ENCODE results near the gene HSPB3.
"Not testable (repeated sequence)": the region's sequence is repeated elsewhere in the genome, so short reads cannot be mapped to it uniquely, and the experiment has no call there.

HSPB3 gene

DNA sequence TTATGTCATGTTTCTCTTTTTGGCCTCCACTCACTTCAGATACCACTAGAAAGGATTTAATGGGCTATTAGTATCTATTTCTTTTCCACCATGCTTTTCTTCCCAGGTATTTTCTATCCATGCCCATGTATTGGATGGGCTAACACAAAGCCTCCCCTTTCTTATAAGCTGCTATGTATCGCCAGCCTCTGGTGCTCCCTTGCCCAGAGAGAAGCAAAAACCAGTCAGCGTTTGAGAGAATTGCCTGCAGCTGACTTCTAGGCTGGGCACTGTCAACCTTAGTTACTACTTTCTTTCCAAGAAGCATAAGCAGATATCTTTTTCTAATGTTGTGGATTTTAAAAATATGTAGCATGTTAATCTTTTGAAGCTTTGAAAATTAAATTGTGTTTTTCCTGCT, 30.2 kb upstream of the HSPB3 start:
- H4K20me1 ChIP-seq (ENCODE audit: insufficient read depth, low read length), result no peaks in the 10 kb centered on the region
- peaks cover 23% of the 10 kb centered on the region for H3K4me1 ChIP-seq (ENCODE audit: low read length)
- no peaks in the 10 kb centered on the region for H3K79me2 ChIP-seq (ENCODE audit: low read length)
- H3K4me3 ChIP-seq (ENCODE audit: low read length), result no peak overlapping the region
- TF ChIP-seq, protein P1, sequence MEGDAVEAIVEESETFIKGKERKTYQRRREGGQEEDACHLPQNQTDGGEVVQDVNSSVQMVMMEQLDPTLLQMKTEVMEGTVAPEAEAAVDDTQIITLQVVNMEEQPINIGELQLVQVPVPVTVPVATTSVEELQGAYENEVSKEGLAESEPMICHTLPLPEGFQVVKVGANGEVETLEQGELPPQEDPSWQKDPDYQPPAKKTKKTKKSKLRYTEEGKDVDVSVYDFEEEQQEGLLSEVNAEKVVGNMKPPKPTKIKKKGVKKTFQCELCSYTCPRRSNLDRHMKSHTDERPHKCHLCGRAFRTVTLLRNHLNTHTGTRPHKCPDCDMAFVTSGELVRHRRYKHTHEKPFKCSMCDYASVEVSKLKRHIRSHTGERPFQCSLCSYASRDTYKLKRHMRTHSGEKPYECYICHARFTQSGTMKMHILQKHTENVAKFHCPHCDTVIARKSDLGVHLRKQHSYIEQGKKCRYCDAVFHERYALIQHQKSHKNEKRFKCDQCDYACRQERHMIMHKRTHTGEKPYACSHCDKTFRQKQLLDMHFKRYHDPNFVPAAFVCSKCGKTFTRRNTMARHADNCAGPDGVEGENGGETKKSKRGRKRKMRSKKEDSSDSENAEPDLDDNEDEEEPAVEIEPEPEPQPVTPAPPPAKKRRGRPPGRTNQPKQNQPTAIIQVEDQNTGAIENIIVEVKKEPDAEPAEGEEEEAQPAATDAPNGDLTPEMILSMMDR (IDR thresholded peaks at IDR 0.05; ENCODE audit: low read depth, low read length), result no peak
- TF ChIP-seq EZH2phosphoT487 (IDR thresholded peaks at IDR 0.05; ENCODE audit: low read depth), result no peak
- no peaks in the 10 kb centered on the region for H3K36me3 ChIP-seq (replicated peaks; ENCODE audit: low read depth, low read length)
- H3K9ac ChIP-seq (ENCODE audit: low read length), result no peak overlapping the region
- 0 out of 2 replicates have a peak, but pooled peaks cover 3% of the 10 kb centered on the region for H3K27me3 ChIP-seq (ENCODE audit: low read depth, low read length)
- peak overlapping the region; percentile 20; the same call in 1 of the 2 replicates for H3K4me2 ChIP-seq (ENCODE audit: low read length)
- no peaks in the 10 kb centered on the region for H3K9me3 ChIP-seq (ENCODE audit: insufficient read depth, low read length)
- H2AFZ ChIP-seq (ENCODE audit: low read depth, low read length), result no peak overlapping the region
- H3K27ac ChIP-seq (ENCODE audit: low read length), result no peak overlapping the region

GRCh38 chr5:54426209-54426608, 29.3 kb upstream of the HSPB3 start:
- no peak for TF ChIP-seq EZH2phosphoT487 (IDR thresholded peaks at IDR 0.05; ENCODE audit: low read depth)
- TF ChIP-seq, protein P1 (IDR thresholded peaks at IDR 0.05; ENCODE audit: low read depth, low read length), result no peak
- no peaks in the 10 kb centered on the region for H3K9me3 ChIP-seq (ENCODE audit: insufficient read depth, low read length)
- H2AFZ ChIP-seq (ENCODE audit: low read depth, low read length), result no peak overlapping the region
- H4K20me1 ChIP-seq (ENCODE audit: insufficient read depth, low read length), result no peaks in the 10 kb centered on the region
- peaks cover 23% of the 10 kb centered on the region for H3K4me1 ChIP-seq (ENCODE audit: low read length)
- no peak overlapping the region for H3K9ac ChIP-seq (ENCODE audit: low read length)
- no peak overlapping the region for H3K4me3 ChIP-seq (ENCODE audit: low read length)
- H3K36me3 ChIP-seq (replicated peaks; ENCODE audit: low read depth, low read length), result no peaks in the 10 kb centered on the region
- no peak overlapping the region for H3K27ac ChIP-seq (ENCODE audit: low read length)
- no peaks in the 10 kb centered on the region for H3K79me2 ChIP-seq (ENCODE audit: low read length)
- peak overlapping the region; percentile 20; the same call in 1 of the 2 replicates for H3K4me2 ChIP-seq (ENCODE audit: low read length)
- 0 out of 2 replicates have a peak, but pooled peaks cover 3% of the 10 kb centered on the region for H3K27me3 ChIP-seq (ENCODE audit: low read depth, low read length)

DNA sequence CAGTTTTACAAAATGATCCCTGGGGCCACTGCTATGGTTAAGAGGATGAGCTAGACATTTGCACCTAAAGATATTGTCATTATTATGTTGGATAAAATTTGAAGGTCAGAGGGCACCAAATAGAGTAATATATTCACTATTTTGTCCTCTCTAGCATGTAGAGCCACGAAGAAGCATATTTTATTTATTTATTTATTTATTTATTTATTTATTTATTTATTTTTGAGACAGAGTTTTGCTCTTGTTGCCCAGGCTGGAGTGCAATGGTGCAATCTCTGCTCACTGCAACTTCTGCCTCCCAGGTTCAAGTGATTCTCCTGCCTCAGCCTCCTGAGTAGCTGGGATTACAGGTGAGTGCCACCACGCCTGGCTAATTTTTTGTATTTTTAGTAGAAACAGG, 20.8 kb upstream of the HSPB3 start:
- H3K9ac ChIP-seq (ENCODE audit: low read length); H2AFZ ChIP-seq (ENCODE audit: low read depth, low read length): not testable (repeated sequence)

GRCh38 chr5:54438620-54439389, 16.7 kb upstream of the HSPB3 start:
- Histone ChIP-seq H3K27me3 (ENCODE audit: low read depth, low read length) (peaks cover 13% of the 10 kb centered on the region), H3K36me3 (replicated peaks; ENCODE audit: low read depth, low read length) (no peaks in the 10 kb centered on the region), H3K79me2 (ENCODE audit: low read length) (no peaks in the 10 kb centered on the region), H2AFZ (ENCODE audit: low read depth, low read length) (no peak overlapping the region), H3K27ac (ENCODE audit: low read length) (no peak overlapping the region), H3K9me3 (ENCODE audit: insufficient read depth, low read length) (no peaks in the 10 kb centered on the region), H3K9ac (ENCODE audit: low read length) (no peak overlapping the region), H3K4me3 (ENCODE audit: low read length) (no peak overlapping the region), H4K20me1 (ENCODE audit: insufficient read depth, low read length) (no peaks in the 10 kb centered on the region), H3K4me1 (ENCODE audit: low read length) (peaks cover 43% of the 10 kb centered on the region), H3K4me2 (ENCODE audit: low read length) (peak overlapping the region; percentile 18; the same call in 1 of the 2 replicates)
- TF ChIP-seq, protein P1 (IDR thresholded peaks at IDR 0.05; ENCODE audit: low read depth, low read length), result no peak

More for the DNA sequence above, 20.8 kb upstream of the HSPB3 start:
- H3K9me3 ChIP-seq (ENCODE audit: insufficient read depth, low read length); H3K27me3 ChIP-seq (ENCODE audit: low read depth, low read length); H3K4me3 ChIP-seq (ENCODE audit: low read length); H3K79me2 ChIP-seq (ENCODE audit: low read length); H4K20me1 ChIP-seq (ENCODE audit: insufficient read depth, low read length); H3K27ac ChIP-seq (ENCODE audit: low read length); H3K4me2 ChIP-seq (ENCODE audit: low read length); H3K36me3 ChIP-seq (replicated peaks; ENCODE audit: low read depth, low read length): not testable (repeated sequence)
- peaks cover 16% of the 10 kb centered on the region for H3K4me1 ChIP-seq (ENCODE audit: low read length)
